Amniotic stem cell (primary cell): ENCODE data around the gene C2CD4C.
"Not testable (repeated sequence)": the region's sequence is repeated elsewhere in the genome, so short reads cannot be mapped to it uniquely, and the experiment has no call there.

Source experiments
- DNase-seq: peaks from one replicate; lab custom pipeline; 2025; lab: John Stamatoyannopoulos, UW

The C2CD4C gene

DNA sequence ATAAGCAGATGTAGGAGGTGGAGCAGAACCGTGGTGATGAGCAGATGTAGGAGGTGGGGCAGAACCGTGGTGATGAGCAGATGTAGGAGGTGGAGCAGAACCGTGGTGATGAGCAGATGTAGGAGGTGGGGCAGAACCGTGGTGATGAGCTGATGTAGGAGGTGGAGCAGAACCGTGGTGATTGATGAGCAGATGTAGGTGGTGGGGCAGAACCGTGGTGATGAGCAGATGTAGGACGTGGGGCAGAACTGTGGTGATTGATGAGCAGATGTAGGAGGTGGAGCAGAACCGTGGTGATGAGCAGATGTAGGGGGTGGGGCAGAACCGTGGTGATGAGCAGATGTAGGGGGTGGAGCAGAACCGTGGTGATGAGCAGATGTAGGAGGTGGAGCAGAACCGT lies 27.0 kb downstream of the C2CD4C start:
- not testable (repeated sequence) for DNase-seq

- DNase-seq = not testable (repeated sequence)
Observed at GRCh38 chr19:380618-381219, 28.2 kb downstream of the C2CD4C start.

- no peak for DNase-seq
Observed at GRCh38 chr19:379796-380195, 29.2 kb downstream of the C2CD4C start.

DNA sequence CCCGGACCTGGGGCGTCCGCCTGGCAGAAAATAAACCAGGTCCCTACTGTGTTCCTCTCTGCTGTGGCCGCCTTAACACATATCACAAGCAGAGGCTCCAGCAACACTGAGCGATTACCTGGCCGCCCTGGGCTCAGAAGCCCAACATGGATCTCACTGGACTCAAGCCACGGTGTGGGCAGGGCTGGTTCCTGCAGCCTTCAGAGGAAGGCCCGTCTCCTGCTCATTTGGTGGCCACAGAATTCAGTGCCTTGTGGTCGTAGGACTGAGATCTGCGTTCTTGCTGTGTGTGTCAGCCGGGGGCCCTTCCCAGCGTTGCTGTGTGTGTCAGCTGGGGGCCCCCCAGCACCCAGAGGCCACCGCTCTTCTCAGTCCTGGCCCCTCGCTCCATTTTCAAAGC lies 30.2 kb downstream of the C2CD4C start:
- no peak for DNase-seq

GRCh38 chr19:377801-378581 lies 31.0 kb downstream of the C2CD4C start:
- DNase-seq = no peak

- DNase-seq = no peak
Observed at GRCh38 chr19:376111-376470, 32.9 kb downstream of the C2CD4C start.

- DNase-seq = no peak
Observed at GRCh38 chr19:375395-376110, 33.4 kb downstream of the C2CD4C start.

- DNase-seq = no peak
Observed at GRCh38 chr19:374886-375235, 34.1 kb downstream of the C2CD4C start.

- DNase-seq = no peak
Observed at GRCh38 chr19:374183-374885, 34.6 kb downstream of the C2CD4C start.

GRCh38 chr19:373391-374182 lies 35.4 kb downstream of the C2CD4C start:
- no peak for DNase-seq

GRCh38 chr19:372306-372890 lies 36.5 kb downstream of the C2CD4C start:
- DNase-seq = no peak

DNA sequence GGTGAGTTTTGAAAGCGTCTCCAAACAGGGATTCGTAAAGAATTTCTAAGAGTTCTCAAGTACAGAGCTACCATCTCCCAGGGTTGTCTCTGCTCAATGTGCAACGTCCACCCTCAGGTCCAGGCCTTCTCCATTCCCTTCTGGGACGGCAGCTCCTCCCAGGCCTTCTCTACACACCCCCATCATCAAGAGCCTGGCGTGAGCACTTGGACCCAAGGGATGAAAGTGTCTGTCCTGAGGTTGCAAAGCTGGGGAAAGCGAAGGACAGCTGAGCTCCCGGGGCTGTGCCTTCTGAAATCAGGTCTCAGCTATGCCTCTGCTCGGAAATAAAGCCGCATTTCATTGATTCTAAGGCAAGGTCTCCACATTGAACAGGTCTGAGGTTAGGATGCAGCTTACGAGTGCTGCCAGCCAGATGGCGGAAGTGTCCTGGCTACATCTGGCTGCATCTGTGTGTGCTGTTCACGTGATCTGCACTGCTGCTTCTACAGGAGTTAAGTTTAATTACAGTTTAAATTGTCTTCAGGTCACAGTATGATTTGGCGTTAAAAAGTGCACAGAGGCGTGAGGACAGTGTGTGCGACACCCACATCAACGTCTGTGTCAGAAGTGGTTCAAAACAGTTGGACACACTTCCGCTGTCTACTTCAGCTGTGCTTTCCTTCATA lies 37.3 kb downstream of the C2CD4C start:
- DNase-seq = no peak

DNA sequence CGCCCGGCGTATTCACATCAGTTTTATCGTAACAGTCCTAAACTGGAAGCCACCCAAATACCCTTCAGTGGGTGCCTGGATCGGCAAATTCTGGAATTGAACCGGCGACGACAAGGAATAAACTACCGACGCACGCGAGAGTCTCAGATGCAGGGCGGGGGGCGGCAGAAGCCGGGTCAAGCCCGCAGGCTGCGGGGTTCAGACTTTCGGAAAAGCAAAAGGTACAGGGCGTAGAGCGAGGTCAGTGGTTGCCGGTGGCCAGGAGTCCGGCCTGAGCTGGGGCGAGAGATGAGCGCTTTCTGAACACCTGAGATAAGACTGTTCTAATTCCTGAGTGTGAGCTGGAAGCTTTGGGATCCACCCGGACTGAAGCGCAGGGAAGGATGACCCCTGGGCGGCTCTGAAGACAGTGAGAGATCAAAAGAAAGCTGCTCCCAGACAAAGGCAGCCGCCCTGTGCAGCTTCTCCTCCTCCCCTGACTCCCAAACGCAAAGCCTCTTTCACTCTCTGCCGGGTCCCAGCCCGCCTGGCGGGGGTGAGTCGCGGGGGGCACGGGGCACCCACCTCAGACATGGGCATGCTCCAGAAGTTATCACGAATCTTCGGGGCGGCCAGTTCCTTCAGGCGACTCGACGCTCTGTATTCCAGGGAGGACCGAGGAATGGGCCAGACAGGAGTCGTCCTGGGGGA lies 38.2 kb downstream of the C2CD4C start:
- DNase-seq = no peak

DNA sequence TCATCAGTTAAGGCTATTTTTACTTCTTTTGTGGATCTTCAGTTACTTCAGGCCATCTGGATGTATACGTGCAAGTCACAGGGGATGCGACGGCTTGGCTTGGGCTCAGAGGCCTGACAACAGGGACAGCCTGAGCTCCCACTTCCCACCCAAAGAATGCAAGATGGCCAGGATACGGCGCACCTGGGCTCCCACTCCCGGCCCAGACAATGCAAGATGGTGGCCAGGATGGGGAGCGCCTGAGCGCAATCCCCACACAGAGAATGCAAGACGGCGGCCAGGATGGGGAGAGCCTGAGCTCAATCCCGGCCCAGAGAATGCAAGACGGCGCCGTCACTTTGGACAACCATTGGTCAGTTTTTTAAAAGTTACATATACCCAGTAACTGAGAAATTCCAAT lies 39.1 kb downstream of the C2CD4C start:
- no peak for DNase-seq

- DNase-seq = no peak
Observed at GRCh38 chr19:369256-369655, 39.7 kb downstream of the C2CD4C start.

- DNase-seq = no peak
Observed at GRCh38 chr19:368630-369024, 40.3 kb downstream of the C2CD4C start.

DNA sequence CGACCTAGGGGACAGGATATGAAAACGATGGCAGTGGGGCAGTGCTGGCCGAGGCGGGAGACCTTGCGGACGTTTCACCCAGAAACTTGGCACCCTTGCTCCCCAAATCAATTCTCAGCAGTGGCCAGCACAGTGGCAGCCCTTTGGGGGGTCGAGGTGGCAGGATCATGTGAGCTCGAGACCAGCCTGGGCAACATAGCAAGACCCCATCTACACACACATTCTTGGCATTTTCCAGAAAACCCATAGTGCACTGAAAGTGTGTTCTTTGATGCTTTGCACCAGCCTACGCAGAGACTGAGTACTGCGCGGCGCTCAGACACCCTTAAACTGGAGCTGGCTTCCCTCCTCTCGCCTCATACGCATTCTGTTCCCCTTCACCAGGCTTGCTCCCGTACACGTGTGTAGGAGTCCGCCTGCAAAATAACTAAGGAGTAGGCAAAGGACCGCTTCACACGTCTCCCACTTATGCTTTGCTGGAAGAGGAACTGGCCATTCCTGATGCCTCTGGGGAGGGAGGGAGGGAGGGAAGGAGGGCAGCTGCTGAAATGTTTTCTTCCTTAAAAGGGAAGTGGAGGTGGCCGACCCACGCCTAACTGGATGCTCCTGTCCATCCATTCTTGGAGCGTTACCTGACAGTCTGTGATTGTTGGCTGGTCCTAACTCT lies 40.9 kb downstream of the C2CD4C start:
- no peak for DNase-seq

DNA sequence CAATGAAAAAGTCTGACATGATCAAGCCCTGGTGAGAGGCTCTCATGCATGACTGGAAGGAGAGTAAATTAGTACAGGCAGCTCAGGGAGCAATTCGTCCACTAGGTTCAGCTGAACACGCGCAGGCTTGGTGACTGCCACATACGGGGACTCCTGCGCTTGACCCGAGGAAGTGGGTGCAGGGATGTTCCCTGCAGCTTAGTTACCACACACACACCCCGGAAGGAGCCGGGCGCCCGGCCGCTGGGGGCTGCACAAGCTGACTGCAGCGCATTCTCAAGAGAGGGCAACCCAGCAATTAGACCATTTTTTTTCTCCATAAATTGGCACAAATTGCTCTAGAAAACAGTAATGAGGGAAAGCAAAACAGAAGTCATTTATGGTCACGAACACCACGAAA lies 41.4 kb downstream of the C2CD4C start:
- no peak for DNase-seq

DNA sequence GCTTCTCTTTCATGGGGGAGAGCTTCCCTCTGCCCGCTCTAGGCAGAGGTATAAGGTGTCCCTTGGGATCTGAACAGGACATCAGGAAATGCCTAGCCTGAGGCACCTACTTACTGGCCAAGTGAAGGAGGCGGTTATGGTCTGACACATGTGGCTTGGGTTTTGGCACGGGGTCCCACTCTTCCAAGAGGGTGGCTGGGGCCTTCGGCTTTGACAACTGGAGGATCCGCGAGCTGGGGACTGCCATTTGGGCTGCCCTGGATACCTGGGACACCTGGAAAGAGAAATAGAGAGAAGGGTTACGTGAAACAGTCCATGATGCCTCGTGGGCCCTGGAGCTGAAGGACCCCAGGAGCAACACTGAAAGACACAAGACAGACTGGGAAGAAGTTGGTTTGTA lies 42.0 kb downstream of the C2CD4C start:
- no peak for DNase-seq
